Activated naive CD4-positive, alpha-beta T cell treated with anti-CD3 and anti-CD28 coated beads for 36 hours (primary cell): ENCODE results near the gene ARHGDIG. TPM values are rescaled to one million over a fixed set of nuclear protein-coding genes. Genes with fewer than 3 reads are reported as not detected.

ENCODE experiments used
- CTCF ChIA-PET: fragments of 350-600 bp; sonication (Branson Sonifier 250); formaldehyde crosslinking; loops from one replicate; lab custom pipeline; 2021; ENCODE audit warnings: antibody characterized with exemption; lab: Charles Lee
- DNase-seq: peaks from one replicate; pipeline ENCODE4 v3.0.0-alpha.2; 2020
- H3K27ac Mint-ChIP-seq: one replicate; pipeline ENCODE4 v1.8.0; 2021; ENCODE audit warnings: mild to moderate bottlenecking, mixed read lengths
- H3K27me3 Mint-ChIP-seq: one replicate; pipeline ENCODE4 v1.8.0; 2021; ENCODE audit warnings: low read depth, mixed read lengths
- H3K36me3 Mint-ChIP-seq: one replicate; pipeline ENCODE4 v1.8.0; 2021; ENCODE audit warnings: low read depth, mixed read lengths
- H3K4me1 Mint-ChIP-seq: one replicate; pipeline ENCODE4 v1.8.0; 2021; ENCODE audit warnings: low read depth, mixed read lengths
- H3K4me3 Mint-ChIP-seq: one replicate; pipeline ENCODE4 v1.8.0; 2021; ENCODE audit warnings: mild to moderate bottlenecking, moderate library complexity, mixed read lengths
- H3K9me3 Mint-ChIP-seq: one replicate; pipeline ENCODE4 v1.8.0; 2021; ENCODE audit warnings: mixed read lengths
- intact Hi-C: fragments of 100-400 bp; cut with micrococcal nuclease; formaldehyde crosslinking; loops from one replicate; pipeline ENCODE4 v1.15.1; 2023
- total RNA-seq, 2 experiments: library from RNA; stranded (reverse); gene quantifications; one replicate each; pipeline ENCODE4 v1.2.3, GENCODE V29; 2021

The ARHGDIG gene
- total RNA-seq, 2 experiments from 2014 or later = not detected

DNA sequence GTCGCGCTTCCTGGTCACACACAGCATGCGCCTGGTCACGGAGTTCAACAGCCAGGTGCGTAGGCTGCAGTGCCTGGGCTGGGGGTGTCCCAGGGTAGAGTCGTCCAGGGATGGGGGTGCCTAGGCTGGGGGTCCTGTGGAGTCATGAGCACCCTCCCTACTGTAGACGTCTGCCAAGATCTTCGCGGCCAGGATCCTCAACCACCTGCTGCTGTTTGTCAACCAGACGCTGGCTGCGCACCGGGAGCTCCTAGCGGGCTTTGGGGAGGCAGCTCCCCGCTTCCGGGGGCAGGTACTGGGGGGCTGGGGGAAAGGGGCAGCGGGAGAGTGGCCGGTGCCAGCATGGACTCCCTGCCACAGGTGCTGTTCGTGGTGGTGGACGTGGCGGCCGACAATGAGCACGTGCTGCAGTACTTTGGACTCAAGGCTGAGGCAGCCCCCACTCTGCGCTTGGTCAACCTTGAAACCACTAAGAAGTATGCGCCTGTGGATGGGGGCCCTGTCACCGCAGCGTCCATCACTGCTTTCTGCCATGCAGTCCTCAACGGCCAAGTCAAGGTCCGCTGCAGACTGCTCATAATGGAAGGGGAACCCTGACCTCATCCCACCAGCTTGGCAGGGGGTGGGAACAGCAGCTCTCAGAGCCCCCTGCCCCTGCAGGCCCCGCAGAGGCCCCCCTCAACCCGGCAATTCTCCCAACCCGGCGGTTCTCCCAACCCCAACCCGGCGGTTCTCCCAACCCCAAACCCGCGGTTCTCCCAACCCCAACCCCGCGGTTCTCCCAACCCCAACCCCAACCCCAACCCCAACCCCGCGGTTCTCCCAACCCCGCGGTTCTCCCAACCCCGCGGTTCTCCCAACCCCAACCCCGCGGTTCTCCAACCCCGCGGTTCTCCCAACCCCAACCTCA lies 5.0 kb downstream of the ARHGDIG start:
- H3K4me3 Mint-ChIP-seq = no peak overlapping the region
- H3K27me3 Mint-ChIP-seq = no peaks in the 10 kb centered on the region
- no peak for DNase-seq
- H3K36me3 Mint-ChIP-seq = peaks cover 2% of the 10 kb centered on the region
- intact Hi-C loops = no loop called here
- CTCF ChIA-PET = no interaction called here
- H3K4me1 Mint-ChIP-seq = no peaks in the 10 kb centered on the region
- H3K9me3 Mint-ChIP-seq = no peaks in the 10 kb centered on the region
- no peak overlapping the region for H3K27ac Mint-ChIP-seq

DNA sequence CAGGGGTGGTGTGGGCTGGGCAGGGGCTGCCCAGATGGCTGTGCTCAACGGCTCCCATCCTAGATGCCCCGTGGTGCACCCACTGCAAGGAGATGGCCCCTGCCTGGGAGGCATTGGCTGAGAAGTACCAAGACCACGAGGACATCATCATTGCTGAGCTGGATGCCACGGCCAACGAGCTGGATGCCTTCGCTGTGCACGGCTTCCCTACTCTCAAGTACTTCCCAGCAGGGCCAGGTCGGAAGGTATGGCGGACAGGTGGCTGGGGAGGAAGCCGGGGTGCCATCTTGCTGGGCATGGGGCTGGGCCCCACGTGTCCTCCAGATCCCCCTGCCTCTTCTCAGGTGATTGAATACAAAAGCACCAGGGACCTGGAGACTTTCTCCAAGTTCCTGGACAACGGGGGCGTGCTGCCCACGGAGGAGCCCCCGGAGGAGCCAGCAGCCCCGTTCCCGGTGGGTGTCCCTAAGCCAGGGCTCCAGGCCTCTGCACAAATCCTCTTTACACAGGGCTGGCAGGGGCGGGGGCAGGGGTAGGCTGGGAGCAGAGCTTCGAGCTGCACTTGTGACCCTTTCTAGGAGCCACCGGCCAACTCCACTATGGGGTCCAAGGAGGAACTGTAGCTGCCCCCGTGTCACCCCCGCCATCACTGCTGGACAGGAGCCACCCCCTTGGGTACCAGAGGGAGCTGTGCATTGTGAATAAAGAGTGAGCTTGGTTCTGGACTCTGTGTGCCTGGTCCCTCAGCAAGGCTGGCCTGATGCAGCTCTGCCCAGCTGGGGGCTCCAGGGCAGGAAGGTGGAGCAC lies 6.3 kb downstream of the ARHGDIG start:
- intact Hi-C loops = no loop called here
- no peaks in the 10 kb centered on the region for H3K9me3 Mint-ChIP-seq
- H3K4me1 Mint-ChIP-seq = no peaks in the 10 kb centered on the region
- H3K27ac Mint-ChIP-seq = no peak overlapping the region
- CTCF ChIA-PET = interaction anchor here (1.0 kb wide), 2 partner anchors 56 to 58 kb away, joined by 3 read pairs; partner anchors contain the start of gene LUC7L
- H3K36me3 Mint-ChIP-seq = peaks cover 3% of the 10 kb centered on the region
- no peak for DNase-seq
- no peak overlapping the region for H3K4me3 Mint-ChIP-seq
- no peaks in the 10 kb centered on the region for H3K27me3 Mint-ChIP-seq

GRCh38 chr16:287298-287811 lies 7.0 kb downstream of the ARHGDIG start:
- intact Hi-C loops = no loop called here
- Mint-ChIP-seq H3K4me1 (no peaks in the 10 kb centered on the region), H3K4me3 (no peak overlapping the region), H3K36me3 (peaks cover 3% of the 10 kb centered on the region), H3K9me3 (no peaks in the 10 kb centered on the region), H3K27me3 (no peaks in the 10 kb centered on the region), H3K27ac (no peak overlapping the region)
- CTCF ChIA-PET = interaction anchor here (1.0 kb wide), 1 partner anchor 58 kb away, joined by 3 read pairs; the partner anchor contains the start of gene LUC7L
- no peak for DNase-seq

GRCh38 chr16:287981-288920 lies 7.9 kb downstream of the ARHGDIG start:
- DNase-seq = no peak
- H3K27me3 Mint-ChIP-seq = no peaks in the 10 kb centered on the region
- no peaks in the 10 kb centered on the region for H3K4me1 Mint-ChIP-seq
- no peak overlapping the region for H3K4me3 Mint-ChIP-seq
- intact Hi-C loops = no loop called here
- H3K36me3 Mint-ChIP-seq = peaks cover 3% of the 10 kb centered on the region
- no peak overlapping the region for H3K27ac Mint-ChIP-seq
- H3K9me3 Mint-ChIP-seq = no peaks in the 10 kb centered on the region
- CTCF ChIA-PET = no interaction called here

GRCh38 chr16:289395-289997 lies 9.1 kb downstream of the ARHGDIG start:
- no peak overlapping the region for H3K4me3 Mint-ChIP-seq
- no peaks in the 10 kb centered on the region for H3K9me3 Mint-ChIP-seq
- no peaks in the 10 kb centered on the region for H3K4me1 Mint-ChIP-seq

GRCh38 chr16:290015-290680 lies 9.8 kb downstream of the ARHGDIG start:
- no peaks in the 10 kb centered on the region for H3K27me3 Mint-ChIP-seq
- intact Hi-C loops = no loop called here

More at GRCh38 chr16:289395-289997, 9.1 kb downstream of the ARHGDIG start:
- no peak overlapping the region for H3K27ac Mint-ChIP-seq
- H3K36me3 Mint-ChIP-seq = peaks cover 4% of the 10 kb centered on the region
- no peak for DNase-seq
- intact Hi-C loops = no loop called here
- CTCF ChIA-PET = no interaction called here
- no peaks in the 10 kb centered on the region for H3K27me3 Mint-ChIP-seq

GRCh38 chr16:290681-291405 lies 10.5 kb downstream of the ARHGDIG start:
- CTCF ChIA-PET = no interaction called here
- no peak overlapping the region for H3K27ac Mint-ChIP-seq
- DNase-seq = no peak
- no peaks in the 10 kb centered on the region for H3K9me3 Mint-ChIP-seq
- intact Hi-C loops = no loop called here
- H3K4me3 Mint-ChIP-seq = no peak overlapping the region
- peaks cover 4% of the 10 kb centered on the region for H3K36me3 Mint-ChIP-seq
- no peaks in the 10 kb centered on the region for H3K4me1 Mint-ChIP-seq
- H3K27me3 Mint-ChIP-seq = no peaks in the 10 kb centered on the region

More at GRCh38 chr16:290015-290680, 9.8 kb downstream of the ARHGDIG start:
- Mint-ChIP-seq H3K27ac (no peak overlapping the region), H3K4me1 (no peaks in the 10 kb centered on the region), H3K4me3 (no peak overlapping the region), H3K36me3 (peaks cover 4% of the 10 kb centered on the region), H3K9me3 (no peaks in the 10 kb centered on the region)
- no peak for DNase-seq
- CTCF ChIA-PET = no interaction called here

DNA sequence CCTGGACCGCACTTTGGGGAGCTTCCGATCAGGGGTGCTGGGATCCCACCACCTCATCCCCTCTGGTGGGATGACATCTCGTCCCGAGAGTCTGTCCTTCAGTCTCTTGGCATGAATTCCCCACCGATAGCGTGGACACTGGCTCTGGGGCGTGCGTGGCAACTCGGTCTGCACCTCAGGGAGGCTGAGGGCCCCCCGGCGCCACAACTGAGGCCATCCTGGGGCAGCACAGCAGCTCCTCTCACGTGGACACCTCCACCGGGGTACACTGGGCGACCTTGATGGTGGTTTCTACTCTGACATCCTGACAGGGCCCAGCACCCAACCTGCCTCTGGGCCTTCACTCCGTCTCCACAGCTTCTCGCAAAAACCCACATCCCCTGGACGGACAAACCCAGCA lies 11.1 kb downstream of the ARHGDIG start:
- CTCF ChIA-PET = no interaction called here
- Mint-ChIP-seq H3K9me3 (no peaks in the 10 kb centered on the region), H3K4me3 (no peak overlapping the region), H3K27me3 (no peaks in the 10 kb centered on the region), H3K27ac (no peak overlapping the region), H3K36me3 (peaks cover 4% of the 10 kb centered on the region), H3K4me1 (no peaks in the 10 kb centered on the region)
- no peak for DNase-seq
- intact Hi-C loops = no loop called here

DNA sequence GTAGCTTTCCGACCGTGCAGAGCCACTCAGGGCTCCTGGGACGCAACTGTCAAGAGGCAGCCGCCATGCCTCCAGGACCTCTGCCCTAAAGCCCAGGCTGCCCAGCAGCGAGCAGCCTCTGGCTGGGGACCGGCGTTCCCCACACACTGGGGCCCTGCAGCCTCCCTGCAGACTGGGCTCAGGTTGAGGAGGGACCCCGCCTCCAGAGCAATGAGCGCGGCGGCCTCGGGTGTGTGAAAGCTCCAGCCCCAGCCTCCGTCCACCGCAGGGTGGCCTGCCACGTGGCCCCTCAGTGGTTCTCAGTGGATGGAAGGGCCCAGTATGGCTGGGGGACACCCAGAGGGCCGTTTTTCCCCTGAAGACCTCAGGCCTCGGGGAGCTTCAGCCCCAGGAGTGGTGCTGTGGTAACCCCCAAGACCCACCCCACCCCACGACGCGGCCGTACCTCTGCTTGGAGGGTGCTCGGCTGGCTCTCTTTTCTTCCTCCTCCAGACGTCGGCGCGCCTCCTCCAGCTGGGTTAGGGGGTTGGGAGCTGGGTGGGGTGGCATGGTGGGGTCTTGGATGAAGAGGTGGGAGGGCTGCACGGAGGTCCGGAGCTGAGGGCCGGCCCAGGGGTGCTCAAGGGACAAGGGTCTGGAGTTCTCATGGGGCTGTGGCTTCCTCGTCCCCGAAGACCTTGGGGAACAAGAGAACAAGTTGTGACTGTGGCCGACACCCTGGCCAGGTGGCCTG lies 12.8 kb downstream of the ARHGDIG start:
- no peak for DNase-seq
- Mint-ChIP-seq H3K4me1 (no peaks in the 10 kb centered on the region), H3K27ac (no peak overlapping the region), H3K9me3 (no peaks in the 10 kb centered on the region), H3K4me3 (no peak overlapping the region), H3K36me3 (peaks cover 3% of the 10 kb centered on the region), H3K27me3 (no peaks in the 10 kb centered on the region)
- intact Hi-C loops = no loop called here
- CTCF ChIA-PET = no interaction called here

- intact Hi-C loops = no loop called here
- no peaks in the 10 kb centered on the region for H3K4me1 Mint-ChIP-seq
- H3K9me3 Mint-ChIP-seq = no peaks in the 10 kb centered on the region
- CTCF ChIA-PET = no interaction called here
- H3K4me3 Mint-ChIP-seq = no peak overlapping the region
- DNase-seq = no peak
- H3K27me3 Mint-ChIP-seq = no peaks in the 10 kb centered on the region
- H3K36me3 Mint-ChIP-seq = peaks cover 5% of the 10 kb centered on the region
- no peak overlapping the region for H3K27ac Mint-ChIP-seq
Observed at GRCh38 chr16:296276-296675, 15.9 kb downstream of the ARHGDIG start.
